ENCODE data around the gene MAPK6.
"Not testable (repeated sequence)": the region's sequence is repeated elsewhere in the genome, so short reads cannot be mapped to it uniquely, and the experiment has no call there.

MAPK6 gene

GRCh38 chr15:52082197-52083036 lies 63.4 kb downstream of the MAPK6 start:
- DNase-seq (ENCODE audit: low read depth in 2 of 2): peak in 1 of 2 donors; percentile 64
- no peak for TF ChIP-seq CTCF (IDR thresholded peaks at IDR 0.05; ENCODE audit: low read depth, low read length)
- H3K4me3 ChIP-seq (replicated peaks in 1 of 2; ENCODE audit: low read depth in 2 of 2, low read length in 2 of 2): no peak overlapping the region

DNA sequence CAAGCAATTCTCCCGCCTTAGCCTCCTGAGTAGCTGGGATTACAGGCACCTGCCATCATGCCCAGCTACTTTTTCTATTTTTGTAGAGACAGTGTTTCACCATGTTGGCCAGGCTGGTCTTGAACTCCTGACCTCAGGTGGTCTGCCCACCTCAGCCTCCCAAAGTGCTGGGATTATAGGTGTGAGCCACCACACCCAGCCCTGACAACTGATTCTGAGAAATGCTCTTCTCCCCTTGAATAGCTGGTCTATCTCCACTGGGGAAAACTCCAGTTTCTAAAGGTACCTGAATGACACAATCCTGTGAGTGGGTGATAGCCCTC lies 64.0 kb downstream of the MAPK6 start:
- not testable (repeated sequence) for DNase-seq (ENCODE audit: low read depth in 2 of 2); H3K4me3 ChIP-seq (replicated peaks in 1 of 2; ENCODE audit: low read depth in 2 of 2, low read length in 2 of 2)

DNA sequence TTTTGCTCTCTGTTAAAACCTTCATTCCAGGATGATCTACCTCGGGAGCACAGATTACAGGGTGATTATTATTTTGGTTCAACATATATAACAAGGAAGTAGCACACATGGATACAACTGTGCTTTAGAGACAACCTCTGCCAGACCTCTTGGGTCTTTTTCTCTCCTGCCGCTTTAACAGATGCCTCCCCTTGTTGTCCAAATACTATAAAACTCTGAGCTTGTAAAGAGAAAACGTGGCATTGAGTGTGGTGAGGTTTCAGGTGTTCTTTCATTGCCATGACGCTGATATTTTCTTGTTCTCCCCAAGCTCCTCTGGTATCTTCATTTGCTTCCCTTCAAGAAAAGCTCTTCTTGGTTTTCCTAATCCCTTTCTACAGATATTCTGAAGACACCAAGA lies 64.6 kb downstream of the MAPK6 start:
- H3K4me3 ChIP-seq (replicated peaks in 1 of 2; ENCODE audit: low read depth in 2 of 2, low read length in 2 of 2): no peak overlapping the region
- TF ChIP-seq CTCF (IDR thresholded peaks at IDR 0.05; ENCODE audit: low read depth, low read length): no peak
- no peak for DNase-seq (ENCODE audit: low read depth in 2 of 2)

DNA sequence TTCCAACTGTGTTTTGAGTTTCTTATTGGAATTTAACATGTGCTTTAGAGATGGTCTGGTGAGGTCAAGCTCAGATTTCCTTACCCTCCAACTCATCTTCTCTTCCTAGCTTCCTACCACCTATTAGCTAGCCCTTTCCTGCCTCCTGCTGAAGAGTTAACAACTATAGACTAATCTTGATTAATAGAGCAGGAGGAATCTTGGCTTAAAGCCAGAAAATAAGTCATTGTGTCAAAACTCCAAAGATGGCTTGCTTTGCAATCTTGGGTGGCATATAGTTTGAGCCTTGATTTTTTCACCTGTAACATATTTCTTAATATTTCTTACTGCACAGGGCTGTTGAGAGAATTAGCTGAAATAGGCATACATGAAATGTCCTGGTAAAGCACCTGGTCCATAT lies 66.3 kb downstream of the MAPK6 start:
- no peak for TF ChIP-seq CTCF (IDR thresholded peaks at IDR 0.05; ENCODE audit: low read depth, low read length)
- peak in 1 of 2 donors; percentile 34 for DNase-seq (ENCODE audit: low read depth in 2 of 2)
- no peak overlapping the region for H3K4me3 ChIP-seq (replicated peaks in 1 of 2; ENCODE audit: low read depth in 2 of 2, low read length in 2 of 2)

DNA sequence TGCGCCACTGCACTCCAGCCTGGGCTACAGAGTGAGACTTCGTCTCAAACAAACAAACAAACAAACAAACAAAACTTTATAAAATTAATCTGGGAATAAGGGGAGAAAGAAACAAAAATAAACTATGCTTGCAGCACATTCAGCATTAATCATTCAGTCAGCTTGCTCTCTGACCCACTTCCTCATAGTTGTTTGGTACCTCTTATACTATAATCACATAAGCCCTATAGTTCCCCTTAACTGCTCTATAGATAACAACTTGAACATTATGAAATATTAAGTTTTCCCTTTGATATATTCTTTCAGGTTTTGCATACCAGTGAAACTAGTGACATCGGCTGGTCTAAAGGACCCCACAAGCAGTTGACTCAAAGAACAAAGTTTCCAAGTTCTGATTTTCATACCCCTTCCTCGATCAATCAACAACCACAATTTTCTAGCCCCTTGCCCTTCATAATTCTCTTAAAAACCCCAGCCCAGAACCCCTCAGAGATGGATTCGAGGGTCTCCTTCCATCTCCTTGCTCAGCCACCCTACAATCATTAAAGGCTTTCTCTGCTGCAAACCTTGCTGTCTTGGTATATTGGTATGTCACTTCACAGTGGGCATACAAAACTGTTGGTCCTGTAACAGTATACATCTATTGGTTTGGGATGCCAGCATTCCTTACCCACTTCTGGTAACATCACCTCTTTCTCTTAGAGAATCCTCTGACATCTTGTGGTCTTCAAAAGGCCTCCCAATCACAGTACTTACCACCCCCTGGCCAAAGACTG lies 67.2 kb downstream of the MAPK6 start:
- DNase-seq (ENCODE audit: low read depth in 2 of 2): no peak
- TF ChIP-seq CTCF (IDR thresholded peaks at IDR 0.05; ENCODE audit: low read depth, low read length): no peak

DNA sequence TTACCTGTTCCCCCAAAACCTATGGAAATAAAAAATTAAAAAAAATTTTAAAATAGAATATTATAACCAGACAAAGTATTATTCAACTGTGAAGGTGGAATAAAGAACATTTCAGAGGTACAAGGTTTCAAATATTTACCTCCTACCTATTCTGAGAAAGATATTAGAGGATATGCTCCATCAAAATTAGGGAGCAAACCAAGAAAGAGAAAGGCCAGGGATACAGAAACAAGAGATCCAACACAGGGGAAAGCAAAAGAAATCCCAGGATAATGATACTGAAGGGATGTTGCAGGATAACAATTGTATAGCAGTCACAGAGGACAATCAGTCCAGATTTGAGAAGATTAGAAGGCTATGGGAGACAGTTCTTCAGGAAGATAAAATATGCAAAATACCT lies 71.2 kb downstream of the MAPK6 start:
- no peak overlapping the region for H3K4me3 ChIP-seq (replicated peaks in 1 of 2; ENCODE audit: low read depth in 2 of 2, low read length in 2 of 2)
- TF ChIP-seq CTCF (IDR thresholded peaks at IDR 0.05; ENCODE audit: low read depth, low read length): no peak
- DNase-seq (ENCODE audit: low read depth in 2 of 2): no peak

More for the DNA sequence above, 67.2 kb downstream of the MAPK6 start:
- no peak overlapping the region for H3K4me3 ChIP-seq (replicated peaks in 1 of 2; ENCODE audit: low read depth in 2 of 2, low read length in 2 of 2)

- TF ChIP-seq CTCF (IDR thresholded peaks at IDR 0.05; ENCODE audit: low read depth, low read length): no peak
- no peak for DNase-seq (ENCODE audit: low read depth in 2 of 2)
- H3K4me3 ChIP-seq (replicated peaks in 1 of 2; ENCODE audit: low read depth in 2 of 2, low read length in 2 of 2): no peak overlapping the region
Measured at GRCh38 chr15:52093167-52093538, 74.1 kb downstream of the MAPK6 start.

All from cardiac fibroblast (primary cell).